GM21576 (cell line): ENCODE results near the gene KL.

ENCODE experiments used
- ATAC-seq: cut with Tn5 transposase; IDR thresholded peaks from one replicate; pipeline ENCODE4 v1.9.1; 2021; ENCODE audit warnings: mild to moderate bottlenecking, moderate library complexity; ENCODE audit not compliant: unreplicated experiment

The KL gene

DNA sequence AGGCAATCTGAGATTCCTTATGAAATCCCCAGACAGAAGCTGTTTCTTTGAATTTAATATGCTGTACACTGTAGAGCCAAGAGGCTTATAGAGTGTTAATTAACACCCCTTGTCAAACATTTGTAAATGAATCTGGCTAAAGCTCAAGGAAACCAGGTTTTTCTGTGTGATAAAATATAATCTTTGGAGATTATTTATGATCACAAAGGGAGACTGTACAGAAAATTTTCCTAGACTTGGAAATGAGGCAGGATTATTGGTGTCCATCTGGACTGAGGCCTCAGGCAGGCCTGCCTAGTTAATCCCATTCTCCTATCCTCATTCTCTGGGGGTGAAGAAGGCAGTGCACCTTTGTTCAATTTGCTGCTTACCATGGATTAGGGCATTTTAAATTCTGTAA, 17.8 kb downstream of the KL start:
- ATAC-seq, result no peak

DNA sequence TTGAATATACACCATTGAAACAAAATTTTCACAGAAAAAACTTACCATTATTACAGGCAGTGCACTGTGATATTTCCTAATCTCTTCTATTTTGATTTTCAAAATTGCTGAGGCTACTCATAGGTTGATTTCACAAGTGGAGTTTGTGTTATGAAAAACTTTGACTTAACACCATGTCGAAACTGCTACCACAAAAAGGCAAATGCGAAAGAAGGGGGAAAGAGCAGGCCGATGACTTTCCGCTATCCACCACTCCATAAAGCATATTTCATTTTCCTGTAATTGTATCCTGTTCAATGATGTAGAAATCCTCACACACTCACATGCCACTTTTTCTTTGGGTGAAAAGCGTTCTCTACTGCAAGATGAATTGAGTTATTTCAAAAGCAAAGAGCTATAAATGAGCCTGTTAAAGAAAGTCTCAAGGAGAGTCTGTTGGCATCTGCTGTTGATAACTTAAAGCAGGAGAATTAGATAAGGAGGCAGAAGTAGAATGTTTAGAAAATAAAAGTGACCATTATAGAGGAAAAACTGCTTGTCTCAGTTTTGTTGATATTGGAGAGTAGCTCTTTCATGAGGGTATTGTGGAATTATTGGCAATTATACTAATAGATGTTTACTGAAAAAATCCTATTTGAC, 18.8 kb downstream of the KL start:
- no peak for ATAC-seq

DNA sequence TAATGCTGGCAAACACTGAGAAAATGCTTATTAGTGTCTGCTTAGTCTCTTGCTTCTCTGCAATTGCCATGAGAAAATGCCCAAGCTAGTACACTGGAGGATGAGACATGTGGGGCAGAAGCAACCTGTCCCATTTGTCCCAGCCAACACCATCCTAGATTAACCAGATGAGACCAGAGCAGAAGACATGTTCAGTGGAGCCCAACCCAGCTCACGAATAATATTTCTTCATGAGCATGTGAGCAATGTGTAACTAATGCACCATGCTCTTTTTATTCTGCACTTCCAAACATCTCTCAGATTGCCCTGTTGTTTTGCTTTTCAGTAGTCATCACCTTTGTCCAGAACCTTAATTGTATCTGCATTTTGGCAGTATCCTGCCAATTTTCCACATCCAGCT, 21.4 kb downstream of the KL start:
- no peak for ATAC-seq

DNA sequence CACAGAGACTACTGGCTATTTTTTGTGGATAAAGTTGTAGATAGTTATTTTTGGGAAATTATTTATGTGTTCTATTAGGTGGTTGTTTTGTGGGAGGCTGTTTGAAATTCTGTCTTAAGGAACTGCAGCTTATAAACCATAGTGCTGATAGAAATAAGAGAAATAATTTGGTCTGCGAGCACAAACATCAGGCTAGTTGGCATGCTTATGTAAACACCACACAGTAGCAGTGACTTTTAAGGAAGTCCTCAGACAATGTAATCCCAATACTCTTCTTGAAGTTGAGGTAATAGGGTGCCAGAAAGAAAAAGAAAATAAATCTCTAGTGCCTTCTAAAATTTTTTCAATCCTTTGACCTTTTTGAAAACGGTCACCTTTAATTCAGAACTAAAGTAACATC, 23.9 kb downstream of the KL start:
- ATAC-seq, result no peak

DNA sequence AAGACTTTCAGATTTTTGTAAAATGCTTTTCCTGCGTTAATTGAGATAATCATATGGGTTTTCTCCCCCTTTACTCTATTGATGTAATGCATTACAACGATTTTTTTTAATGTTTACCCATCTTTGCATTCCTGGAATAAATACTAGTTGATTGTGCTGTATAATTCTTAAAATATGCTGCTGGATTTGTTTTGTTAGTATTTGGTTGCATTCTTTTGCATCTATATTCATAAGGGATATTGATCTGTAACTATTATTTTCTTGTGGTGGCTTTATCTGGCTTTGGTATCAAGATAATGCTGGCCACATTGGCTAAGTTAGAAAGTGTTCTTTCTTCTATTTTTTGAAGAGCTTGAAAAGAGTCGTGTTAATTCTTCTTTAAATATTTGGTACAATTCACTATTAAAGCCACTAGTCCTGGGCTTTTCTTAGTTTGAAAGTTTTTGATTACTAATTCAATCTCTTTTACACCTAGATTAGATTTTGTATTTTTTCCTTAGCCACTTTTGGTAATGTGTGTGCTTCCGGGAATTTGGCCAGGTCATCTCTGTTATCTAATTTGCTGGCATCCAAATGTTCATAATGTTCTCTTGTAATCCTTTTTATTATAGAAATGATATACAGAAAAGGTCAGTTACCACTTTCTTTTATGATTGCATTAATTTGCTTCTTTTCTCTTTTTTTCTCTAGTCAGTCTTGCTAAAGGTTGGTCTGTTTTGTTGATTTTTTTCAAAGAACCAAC, 29.8 kb downstream of the KL start:
- ATAC-seq, result no peak

DNA sequence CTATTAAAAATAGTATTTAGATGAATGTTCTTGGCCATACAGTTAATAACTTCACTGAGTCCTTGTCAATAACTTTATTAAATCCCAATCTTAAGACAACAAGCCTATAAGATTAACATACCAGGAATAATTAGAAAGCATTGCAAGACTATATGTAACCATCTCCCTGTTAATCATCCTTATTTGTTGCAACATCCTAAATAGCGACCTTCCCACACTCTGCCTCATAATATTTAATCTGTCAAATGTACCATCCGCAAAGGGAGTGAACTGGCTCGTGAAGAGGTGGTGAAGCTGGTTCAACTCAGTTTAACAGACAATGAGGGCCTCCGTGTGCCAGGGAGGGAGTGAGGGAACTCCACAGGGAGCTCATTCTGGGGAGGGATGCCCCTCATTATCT, 33.9 kb downstream of the KL start:
- ATAC-seq, result no peak

DNA sequence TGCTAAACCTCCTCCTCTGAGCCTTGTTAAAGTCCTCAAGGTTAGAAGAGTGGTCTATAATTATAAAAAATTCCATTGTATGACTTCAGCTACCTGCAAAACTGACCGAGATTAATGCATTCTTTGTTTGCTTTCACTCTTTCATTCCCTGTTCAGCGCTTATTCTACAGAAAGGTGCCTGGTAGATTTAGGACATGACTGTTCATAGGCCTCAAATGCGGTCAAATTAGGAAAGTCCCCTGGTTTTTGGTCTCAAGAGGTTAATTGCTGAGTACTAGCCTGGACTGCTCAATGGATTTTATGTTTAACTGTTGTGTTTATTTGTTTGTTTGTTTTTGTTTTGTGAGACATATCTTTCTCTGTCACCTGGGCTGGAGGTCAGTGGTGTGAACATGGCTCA, 35.4 kb downstream of the KL start:
- ATAC-seq, result no peak

DNA sequence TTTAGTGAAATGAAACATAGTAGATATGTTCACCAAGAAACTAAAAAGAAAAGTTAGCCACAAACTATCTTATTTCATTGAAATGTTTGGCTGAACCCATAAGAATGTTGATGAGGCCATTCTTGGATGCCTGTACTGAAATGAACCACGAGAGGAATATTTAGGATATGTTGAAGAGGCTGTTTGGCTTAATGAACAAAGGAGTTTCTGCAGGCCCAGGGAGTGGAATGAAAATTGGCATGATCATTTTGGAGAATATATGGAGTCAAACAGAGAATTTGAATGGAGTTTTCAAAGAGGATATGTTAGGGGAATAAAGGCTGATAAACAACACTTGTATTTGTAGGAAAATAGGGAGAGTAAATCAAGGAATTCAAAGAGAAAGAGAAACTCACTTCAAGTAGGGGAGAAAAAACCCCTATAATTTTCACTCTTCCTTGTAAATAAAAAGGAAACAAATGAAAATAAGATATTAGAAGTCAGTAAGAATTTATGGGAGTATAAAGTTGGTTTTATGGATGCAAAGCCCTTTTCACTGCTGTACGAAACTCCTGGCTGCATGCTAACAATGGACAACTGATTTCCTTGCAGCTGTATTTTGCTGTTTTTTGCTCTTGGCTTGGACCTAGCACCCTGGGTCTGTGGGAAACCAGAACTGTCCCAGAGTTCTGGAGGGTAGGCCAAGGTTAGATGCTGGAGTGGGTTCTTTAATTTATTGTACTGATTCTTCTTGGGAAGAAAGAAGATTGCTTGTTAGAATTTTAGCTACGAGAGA, 36.5 kb downstream of the KL start:
- ATAC-seq, result no peak

DNA sequence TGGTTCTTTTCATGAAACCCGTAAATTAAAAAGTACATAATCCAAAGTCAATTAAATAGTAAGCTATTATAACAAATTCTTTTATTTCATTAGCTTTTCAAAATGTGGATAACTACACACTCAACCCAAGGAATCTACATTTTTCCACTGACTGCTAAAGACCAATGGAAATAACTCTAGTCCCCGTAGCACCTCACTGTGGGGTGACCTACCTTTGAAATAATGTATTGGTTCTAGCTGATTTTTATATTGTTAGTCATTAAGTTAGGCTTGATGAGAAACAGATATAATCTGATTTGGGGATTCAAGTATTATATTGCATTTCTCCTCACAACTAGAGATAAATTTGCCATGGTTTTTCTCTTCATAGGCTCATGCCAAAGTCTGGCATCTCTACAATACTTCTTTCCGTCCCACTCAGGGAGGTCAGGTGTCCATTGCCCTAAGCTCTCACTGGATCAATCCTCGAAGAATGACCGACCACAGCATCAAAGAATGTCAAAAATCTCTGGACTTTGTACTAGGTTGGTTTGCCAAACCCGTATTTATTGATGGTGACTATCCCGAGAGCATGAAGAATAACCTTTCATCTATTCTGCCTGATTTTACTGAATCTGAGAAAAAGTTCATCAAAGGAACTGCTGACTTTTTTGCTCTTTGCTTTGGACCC, 37.3 kb downstream of the KL start:
- no peak for ATAC-seq

DNA sequence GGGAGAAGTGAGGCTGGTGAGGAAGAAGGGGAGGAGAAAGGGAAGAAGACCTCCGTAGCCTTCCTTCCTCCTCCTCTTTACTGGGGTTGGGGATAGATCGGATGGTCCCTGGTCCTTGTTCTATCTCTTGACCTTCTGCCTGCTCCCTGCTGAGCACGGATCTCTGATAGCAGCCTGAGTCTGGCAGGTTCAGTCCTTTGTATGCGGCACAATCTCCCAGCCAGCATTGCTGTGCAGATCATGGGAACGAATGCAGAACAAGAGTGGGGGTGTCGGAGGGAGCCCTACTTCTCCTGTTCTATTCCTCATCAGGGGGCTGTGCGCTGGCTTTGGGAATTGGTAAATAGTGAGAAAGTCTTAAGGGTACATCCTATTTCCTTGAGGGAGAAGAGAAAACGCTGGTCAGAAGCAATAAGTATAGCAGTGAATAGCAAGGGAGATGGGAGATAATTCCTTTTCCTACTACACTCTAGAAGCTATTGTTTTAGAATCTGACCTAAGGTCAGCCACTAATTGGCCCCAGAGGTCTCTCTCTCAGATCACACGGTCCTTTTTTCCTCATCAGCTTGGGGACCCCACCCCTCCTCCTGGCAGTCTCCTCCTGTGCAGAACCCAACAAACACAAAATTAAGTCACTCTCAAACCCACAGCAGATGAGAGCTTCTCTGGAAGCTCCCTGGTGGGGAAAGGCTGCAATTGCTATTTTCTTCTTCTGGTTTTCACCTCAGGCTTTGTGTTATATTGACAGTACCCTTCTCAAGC, 41.0 kb downstream of the KL start:
- ATAC-seq, result no peak

DNA sequence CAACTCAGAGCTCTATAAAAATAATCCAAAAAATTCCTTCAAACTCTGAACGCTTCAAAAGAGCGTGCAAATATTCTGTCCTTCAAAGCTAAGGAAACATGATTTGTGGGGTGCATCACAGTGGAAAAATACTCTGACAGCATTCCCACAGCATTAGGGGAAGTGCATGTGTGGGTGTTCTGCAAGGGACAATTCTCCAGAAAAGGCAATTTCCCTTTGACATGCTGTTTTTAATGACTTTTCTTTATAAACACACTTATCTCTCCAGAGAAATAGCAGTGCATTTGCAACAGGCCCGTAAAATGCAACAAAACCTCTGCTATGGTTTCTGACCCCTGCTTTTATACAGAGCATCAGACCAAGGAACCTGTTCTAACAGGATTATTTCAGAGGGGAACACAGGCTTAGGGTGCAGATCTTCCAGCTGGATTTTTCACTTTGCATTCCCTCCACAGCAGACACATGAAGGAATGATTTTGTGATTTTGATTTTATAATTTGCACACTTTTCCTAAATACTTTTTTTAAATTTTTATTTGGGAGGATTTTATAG, 42.6 kb downstream of the KL start:
- ATAC-seq, result no peak

DNA sequence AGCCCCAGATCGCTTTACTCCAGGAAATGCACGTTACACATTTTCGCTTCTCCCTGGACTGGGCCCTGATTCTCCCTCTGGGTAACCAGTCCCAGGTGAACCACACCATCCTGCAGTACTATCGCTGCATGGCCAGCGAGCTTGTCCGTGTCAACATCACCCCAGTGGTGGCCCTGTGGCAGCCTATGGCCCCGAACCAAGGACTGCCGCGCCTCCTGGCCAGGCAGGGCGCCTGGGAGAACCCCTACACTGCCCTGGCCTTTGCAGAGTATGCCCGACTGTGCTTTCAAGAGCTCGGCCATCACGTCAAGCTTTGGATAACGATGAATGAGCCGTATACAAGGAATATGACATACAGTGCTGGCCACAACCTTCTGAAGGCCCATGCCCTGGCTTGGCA, 44.6 kb downstream of the KL start:
- ATAC-seq, result no peak

DNA sequence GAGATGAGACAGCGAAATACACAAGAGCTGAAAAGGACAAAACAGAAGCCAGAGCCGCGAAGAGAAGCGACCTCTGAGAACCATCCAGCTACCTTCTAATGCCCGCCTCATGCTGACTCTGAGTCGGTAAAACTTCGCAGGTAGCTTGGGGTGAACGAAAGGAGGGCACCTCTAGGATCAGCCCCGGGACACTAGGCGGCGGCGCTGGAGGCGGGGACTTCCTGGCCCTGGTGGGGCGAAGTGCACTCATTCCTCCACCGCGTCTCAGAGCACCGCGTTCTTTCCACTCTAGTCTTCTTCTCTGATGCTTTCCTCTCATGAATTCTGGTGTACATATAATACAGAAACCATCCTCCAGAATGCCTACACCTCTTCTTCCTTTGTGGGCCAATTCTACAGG, 50.1 kb downstream of the KL start:
- ATAC-seq, result no peak

DNA sequence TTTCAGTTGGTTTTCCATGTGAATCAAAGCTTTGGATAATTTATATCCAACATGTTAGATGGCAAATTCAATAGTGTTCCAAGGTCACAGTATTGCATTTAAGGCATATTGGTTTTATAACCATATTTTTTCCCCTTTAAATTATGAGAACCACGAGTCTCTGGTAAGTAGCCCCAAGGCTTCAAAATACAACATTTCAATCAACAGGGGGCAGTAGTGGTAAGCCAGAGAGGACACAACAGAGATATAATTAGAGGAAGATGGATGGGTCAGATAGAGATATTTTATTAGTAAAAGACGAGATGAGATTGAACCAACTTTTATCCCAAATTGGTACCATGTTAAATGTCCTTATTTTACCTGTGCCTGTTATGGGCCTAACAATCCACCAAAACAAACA, 53.1 kb downstream of the KL start:
- no peak for ATAC-seq

DNA sequence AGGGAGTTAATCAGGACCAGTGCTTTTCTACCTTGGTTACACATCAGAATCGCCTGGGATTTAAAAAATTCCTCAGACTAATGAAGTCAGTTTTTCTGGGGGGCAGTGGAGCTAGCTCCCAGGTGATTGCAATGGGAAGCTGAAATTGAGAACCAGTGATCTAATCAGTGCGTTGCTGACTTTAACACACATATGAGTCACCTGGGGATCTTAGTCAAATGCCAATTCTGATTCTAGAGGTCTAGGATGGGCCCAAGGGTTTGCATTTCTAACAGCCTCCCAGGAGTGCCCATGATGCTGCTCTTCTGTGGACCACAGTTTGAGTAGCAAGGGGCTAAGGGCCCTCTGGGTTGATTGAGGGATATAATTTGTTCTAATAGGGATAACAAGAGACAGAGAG, 54.5 kb downstream of the KL start:
- ATAC-seq, result no peak

DNA sequence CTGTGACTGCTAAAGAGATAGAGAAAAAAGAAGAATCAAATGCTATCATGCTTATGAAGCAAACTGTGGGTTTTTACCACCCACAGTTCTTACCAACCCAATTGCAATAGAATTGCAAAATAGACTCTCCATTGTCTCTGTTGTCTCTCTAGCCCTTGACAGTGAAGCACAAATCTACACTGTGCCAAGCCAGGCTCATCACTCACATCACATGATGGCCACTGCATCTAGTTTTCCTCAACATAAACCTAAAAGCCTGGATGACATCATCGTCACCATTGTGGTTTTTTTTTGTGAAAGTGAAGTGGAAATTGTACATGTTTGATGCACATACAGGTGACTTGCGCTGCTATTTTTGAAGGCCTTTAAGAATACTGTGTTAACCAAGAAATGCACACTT, 56.1 kb downstream of the KL start:
- no peak for ATAC-seq

DNA sequence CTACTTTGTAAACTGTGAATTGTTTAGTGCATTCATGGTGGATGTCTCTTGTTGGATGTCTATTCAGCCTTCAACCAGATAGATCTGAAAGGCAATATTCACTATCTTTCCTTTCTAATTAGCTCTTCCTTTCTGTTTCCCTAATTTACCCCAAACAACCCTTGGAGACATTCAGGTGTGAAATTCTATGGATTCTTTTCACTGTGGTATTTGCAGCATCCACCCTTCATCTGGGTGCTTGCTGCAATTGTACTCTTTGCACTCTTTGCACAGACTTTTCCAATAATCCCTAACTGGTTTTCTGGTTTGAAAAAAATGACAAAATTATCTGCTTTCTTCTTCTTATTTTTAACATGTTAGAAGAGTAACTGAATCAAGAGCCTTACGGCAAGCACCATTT, 56.5 kb downstream of the KL start:
- ATAC-seq, result no peak

DNA sequence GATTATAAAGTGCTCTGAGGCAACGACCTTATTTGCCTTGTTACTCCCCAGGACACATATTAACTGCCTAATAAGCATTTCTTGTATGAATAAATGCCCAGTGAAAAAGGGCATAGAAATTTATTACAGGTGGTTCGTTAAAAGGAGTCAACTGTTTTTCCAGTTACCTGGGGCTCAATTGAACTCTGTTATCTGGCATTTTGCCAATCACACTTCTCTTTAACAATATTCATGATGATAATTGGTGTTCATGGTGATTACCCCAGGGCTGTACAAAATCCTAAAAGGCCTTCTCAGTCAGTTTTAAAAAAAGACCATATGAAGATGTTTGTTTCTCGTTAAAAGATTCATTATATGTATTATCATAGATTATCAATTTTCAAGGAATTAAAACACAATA, 57.1 kb downstream of the KL start:
- no peak for ATAC-seq

DNA sequence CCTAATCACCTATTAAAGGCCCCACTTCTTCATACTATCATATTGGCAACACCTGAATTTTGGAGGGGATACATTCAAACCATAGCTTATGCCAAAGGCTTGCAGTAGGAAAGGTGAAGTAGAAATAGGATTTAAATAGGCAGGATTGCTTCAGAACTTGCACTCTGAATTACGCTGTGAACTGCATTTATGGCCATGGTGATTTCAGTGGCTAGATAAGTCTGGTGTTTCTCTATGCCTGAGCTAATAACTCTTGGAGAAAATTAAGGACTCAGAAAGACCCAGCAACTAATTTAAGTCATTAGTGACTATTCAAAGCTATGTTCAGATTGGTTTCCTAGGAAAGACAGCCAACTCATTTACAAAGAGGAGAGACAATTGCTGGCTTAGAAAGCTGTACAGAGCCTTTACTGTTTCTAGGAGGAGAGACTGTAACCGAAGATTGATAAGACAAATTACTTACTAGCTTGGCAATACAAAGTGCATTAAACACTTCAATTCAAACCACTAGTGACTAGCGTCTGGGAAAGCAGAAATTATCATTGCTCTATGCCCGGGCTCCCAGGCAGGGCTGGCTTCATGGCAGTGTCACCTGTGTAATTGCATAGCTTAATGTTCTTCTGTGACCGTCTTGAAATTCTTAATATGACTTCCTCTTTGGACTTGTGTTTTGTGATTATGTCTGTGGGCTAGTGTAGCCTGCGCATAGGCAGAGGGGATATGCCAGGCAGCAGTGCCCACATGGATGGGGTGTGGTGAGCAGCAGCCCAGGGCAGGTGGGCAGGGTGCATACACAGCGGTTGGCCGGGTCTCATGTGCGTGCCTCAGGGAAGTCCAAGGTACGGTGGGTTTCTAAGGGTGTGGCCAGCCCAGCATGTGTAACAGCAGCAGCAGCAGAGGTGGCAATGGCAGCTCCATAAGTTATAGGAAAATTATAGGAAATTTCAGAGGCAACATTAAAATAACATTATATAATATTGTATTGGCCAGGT, 60.1 kb downstream of the KL start:
- no peak for ATAC-seq
